ENCODE results near the gene PELI1. TPM values are rescaled to one million over a fixed set of nuclear protein-coding genes. Genes with fewer than 3 reads are reported as not detected.

PELI1 gene
- total RNA-seq, 1 experiment from 2014 or later = 53.5 TPM

GRCh38 chr2:64122358-64122757 lies 21.9 kb downstream of the PELI1 start (continued):
- TF ChIP-seq ARID4B (CRISPR knock-in tag; IDR thresholded peaks at IDR 0.05; ENCODE audit: borderline replicate concordance) = no peak

- ChIA-PET POLR2A (no interaction called here), CTCF (no interaction called here)
- Mint-ChIP-seq H3K9me3 (peaks cover 12% of the 10 kb centered on the region), H3K27ac (peak overlapping the region; percentile 91), H3K36me3 (peaks cover 13% of the 10 kb centered on the region), H3K4me1 (peaks cover 38% of the 10 kb centered on the region), H3K4me3 (no peak overlapping the region), H3K27me3 (ENCODE audit: low read depth) (no peaks in the 10 kb centered on the region)
- no peak for ATAC-seq
- DNase-seq (ENCODE audit: low spot score) = no peak
- TF ChIP-seq ETV6 (CRISPR knock-in tag; IDR thresholded peaks at IDR 0.05) = no peak
- TF ChIP-seq TCF7 (CRISPR knock-in tag; IDR thresholded peaks at IDR 0.05; ENCODE audit: low read depth) = no peak
- no peak for TF ChIP-seq TEAD4 (CRISPR knock-in tag; IDR thresholded peaks at IDR 0.05)
- TF ChIP-seq MLX (CRISPR knock-in tag; IDR thresholded peaks at IDR 0.05) = no peak
Measured at GRCh38 chr2:64120928-64121327, 23.3 kb downstream of the PELI1 start.

GRCh38 chr2:64120008-64120407 lies 24.2 kb downstream of the PELI1 start:
- Mint-ChIP-seq H3K4me1 (peaks cover 48% of the 10 kb centered on the region), H3K27ac (no peak overlapping the region), H3K36me3 (peaks cover 13% of the 10 kb centered on the region), H3K4me3 (no peak overlapping the region), H3K27me3 (ENCODE audit: low read depth) (no peaks in the 10 kb centered on the region), H3K9me3 (peaks cover 12% of the 10 kb centered on the region)
- CTCF ChIA-PET = no interaction called here
- ATAC-seq (no peak), DNase-seq (ENCODE audit: low spot score) (no peak)
- no peak for TF ChIP-seq GTF2I (CRISPR knock-in tag; conservative IDR thresholded peaks at IDR 0.05)
- TF ChIP-seq USF1 (CRISPR knock-in tag; IDR thresholded peaks at IDR 0.05) = no peak
- TF ChIP-seq ETV6 (CRISPR knock-in tag; IDR thresholded peaks at IDR 0.05) = no peak
- POLR2A ChIA-PET = no interaction called here

GRCh38 chr2:64119369-64119768 lies 24.9 kb downstream of the PELI1 start:
- no peak for DNase-seq (ENCODE audit: low spot score)
- no peak for TF ChIP-seq HMGXB4 (CRISPR knock-in tag; IDR thresholded peaks at IDR 0.05)
- ChIA-PET CTCF (interaction anchor here (1.1 kb wide), 1 partner anchor 70 kb away, joined by 4 read pairs; no protein-coding TSS in a partner anchor), POLR2A (no interaction called here)
- H3K4me1 Mint-ChIP-seq = peaks cover 54% of the 10 kb centered on the region
- peaks cover 8% of the 10 kb centered on the region for H3K9me3 Mint-ChIP-seq
- no peaks in the 10 kb centered on the region for H3K27me3 Mint-ChIP-seq (ENCODE audit: low read depth)
- H3K4me3 Mint-ChIP-seq = no peak overlapping the region
- ATAC-seq = no peak
- peak overlapping the region; percentile 79 for H3K27ac Mint-ChIP-seq
- peaks cover 9% of the 10 kb centered on the region for H3K36me3 Mint-ChIP-seq

Data from WTC11 (cell line).